ENCODE results near the gene MAPRE2. TPM values are rescaled to one million over a fixed set of nuclear protein-coding genes. Genes with fewer than 3 reads are reported as not detected.

The MAPRE2 gene
- total and polyA plus RNA-seq, 9 donors: 16.2 to 59.9 (median 27.8) TPM

DNA sequence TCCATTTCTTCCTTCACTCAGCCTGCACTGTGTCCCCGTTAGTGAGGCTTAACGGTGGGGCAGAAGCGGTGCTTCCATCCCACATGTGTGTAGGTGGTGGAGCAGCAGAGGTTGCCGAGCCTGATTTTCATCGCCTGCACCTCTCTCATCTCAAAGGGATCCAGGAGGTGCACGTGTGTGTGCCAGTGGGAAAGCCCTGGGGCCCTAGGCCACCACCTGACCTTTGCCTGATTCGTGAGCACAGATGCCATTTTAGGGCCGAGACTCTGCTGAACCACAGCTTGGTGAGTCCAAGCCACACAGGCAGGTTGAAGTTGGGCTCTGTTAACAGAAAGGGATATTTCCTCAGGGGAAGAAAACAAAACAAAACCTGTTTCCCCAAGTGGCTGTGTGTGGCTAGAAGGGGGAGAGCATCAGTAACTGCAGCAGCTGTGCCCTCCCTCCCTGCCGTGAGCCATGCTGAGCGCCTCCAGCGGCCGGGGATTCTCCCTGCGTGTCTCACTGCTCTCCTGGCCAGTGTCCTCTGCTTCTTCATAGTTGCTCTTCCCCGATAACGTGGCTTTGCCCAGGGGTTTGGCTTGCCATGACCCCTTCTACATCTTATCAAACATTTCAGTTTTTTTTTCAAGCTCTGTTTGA is 81.5 kb downstream of the MAPRE2 start:
- Histone ChIP-seq H3K4me1 (ENCODE audit: insufficient read depth) (peaks cover 4% of the 10 kb centered on the region), H3K27ac (no peak overlapping the region), H3K27me3 (no peaks in the 10 kb centered on the region), H3K4me3 (no peak overlapping the region), H3K9me3 (no peaks in the 10 kb centered on the region), H3K36me3 (no peaks in the 10 kb centered on the region)
- DNase-seq: no peak
- 85 to 86% (median 86%) methylated on average over 15 of the region's 15 CpGs for WGBS, 3 donors
- intact Hi-C loops (cut with DNase I): no loop called here
- TF ChIP-seq, protein P1, sequence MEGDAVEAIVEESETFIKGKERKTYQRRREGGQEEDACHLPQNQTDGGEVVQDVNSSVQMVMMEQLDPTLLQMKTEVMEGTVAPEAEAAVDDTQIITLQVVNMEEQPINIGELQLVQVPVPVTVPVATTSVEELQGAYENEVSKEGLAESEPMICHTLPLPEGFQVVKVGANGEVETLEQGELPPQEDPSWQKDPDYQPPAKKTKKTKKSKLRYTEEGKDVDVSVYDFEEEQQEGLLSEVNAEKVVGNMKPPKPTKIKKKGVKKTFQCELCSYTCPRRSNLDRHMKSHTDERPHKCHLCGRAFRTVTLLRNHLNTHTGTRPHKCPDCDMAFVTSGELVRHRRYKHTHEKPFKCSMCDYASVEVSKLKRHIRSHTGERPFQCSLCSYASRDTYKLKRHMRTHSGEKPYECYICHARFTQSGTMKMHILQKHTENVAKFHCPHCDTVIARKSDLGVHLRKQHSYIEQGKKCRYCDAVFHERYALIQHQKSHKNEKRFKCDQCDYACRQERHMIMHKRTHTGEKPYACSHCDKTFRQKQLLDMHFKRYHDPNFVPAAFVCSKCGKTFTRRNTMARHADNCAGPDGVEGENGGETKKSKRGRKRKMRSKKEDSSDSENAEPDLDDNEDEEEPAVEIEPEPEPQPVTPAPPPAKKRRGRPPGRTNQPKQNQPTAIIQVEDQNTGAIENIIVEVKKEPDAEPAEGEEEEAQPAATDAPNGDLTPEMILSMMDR (IDR thresholded peaks at IDR 0.05): no peak
- TF ChIP-seq EP300 (IDR thresholded peaks at IDR 0.05): no peak
- TF ChIP-seq POLR2A (IDR thresholded peaks at IDR 0.05): no peak

DNA sequence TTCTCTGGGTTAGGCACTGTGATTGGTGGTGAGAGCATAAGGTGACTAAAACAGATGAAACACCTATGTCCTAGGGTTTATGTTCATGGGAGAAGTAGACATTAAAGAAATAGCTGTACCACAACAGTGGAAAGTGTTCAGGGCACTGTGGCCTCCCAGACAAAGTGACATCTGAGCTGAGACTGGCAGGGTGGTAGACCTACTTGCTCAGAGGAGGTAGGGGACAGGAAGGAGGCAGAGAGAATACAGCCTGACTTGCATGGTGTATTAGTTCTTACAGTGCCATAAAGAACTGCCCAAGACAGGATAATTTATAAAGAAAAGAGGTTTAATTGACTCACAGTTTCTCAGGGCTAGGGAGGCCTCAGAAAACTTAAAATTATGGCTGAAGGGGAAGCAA is 82.6 kb downstream of the MAPRE2 start:
- no peaks in the 10 kb centered on the region for H3K36me3 ChIP-seq
- H3K9me3 ChIP-seq: no peaks in the 10 kb centered on the region
- intact Hi-C loops (cut with DNase I): no loop called here
- TF ChIP-seq EP300 (IDR thresholded peaks at IDR 0.05) (no peak), POLR2A (IDR thresholded peaks at IDR 0.05) (no peak)
- TF ChIP-seq, protein P1 (IDR thresholded peaks at IDR 0.05): no peak
- no peak overlapping the region for H3K27ac ChIP-seq
- no peak for DNase-seq
- no peak overlapping the region for H3K4me3 ChIP-seq
- no peaks in the 10 kb centered on the region for H3K4me1 ChIP-seq (ENCODE audit: insufficient read depth)
- H3K27me3 ChIP-seq: no peaks in the 10 kb centered on the region

DNA sequence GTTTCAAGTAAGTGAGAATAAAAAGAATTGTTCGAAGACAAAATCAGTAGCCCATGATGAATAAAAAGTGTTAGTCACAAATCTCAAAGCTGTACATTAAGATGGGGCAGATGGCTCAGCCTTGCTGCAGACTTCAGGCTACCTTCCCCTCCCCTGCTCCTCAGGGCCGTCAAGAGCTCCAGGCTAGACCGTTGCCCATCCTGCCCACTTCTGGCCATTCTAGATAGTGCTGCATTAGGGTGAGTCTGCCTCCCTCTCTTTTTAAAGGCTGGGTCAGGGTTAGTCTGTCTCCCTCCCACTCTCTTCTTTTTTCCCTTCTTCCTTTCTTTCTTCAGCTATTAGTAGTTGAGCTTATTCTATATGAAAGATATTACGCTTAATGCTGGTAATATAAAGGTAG is 86.0 kb downstream of the MAPRE2 start:
- 71 to 86% (median 81%) methylated on average over 4 of the region's 4 CpGs for WGBS, 3 donors
- H3K27me3 ChIP-seq: no peaks in the 10 kb centered on the region
- TF ChIP-seq POLR2A (IDR thresholded peaks at IDR 0.05) (no peak), EP300 (IDR thresholded peaks at IDR 0.05) (no peak)
- TF ChIP-seq, protein P1 (IDR thresholded peaks at IDR 0.05): no peak
- no peak for DNase-seq
- H3K9me3 ChIP-seq: no peaks in the 10 kb centered on the region
- H3K4me3 ChIP-seq: no peak overlapping the region
- no peaks in the 10 kb centered on the region for H3K36me3 ChIP-seq
- intact Hi-C loops (cut with DNase I): no loop called here
- H3K4me1 ChIP-seq (ENCODE audit: insufficient read depth): no peaks in the 10 kb centered on the region
- no peak overlapping the region for H3K27ac ChIP-seq

DNA sequence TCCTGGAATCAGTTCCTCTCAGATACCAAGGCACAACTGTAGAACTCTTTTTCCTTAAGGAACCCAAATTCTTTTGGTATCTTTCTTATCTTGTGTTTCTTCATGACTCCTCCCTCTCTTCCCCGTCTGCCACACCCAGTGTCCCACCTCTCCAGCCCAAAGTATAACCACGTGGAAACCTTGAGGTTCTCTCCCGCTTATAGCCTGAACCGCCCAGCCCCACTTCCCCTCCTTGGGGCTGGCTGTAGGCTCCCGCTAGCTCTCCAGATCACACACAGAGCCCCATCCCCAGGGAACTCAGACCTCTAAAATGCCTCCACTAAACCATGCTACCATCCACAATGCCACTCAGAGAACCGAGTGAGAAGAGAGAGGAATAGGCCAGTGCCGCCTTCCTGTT is 87.5 kb downstream of the MAPRE2 start:
- WGBS, 3 donors: 88 to 92% (median 90%) methylated on average over 7 of the region's 7 CpGs
- intact Hi-C loops (cut with DNase I): no loop called here
- DNase-seq: no peak
- Histone ChIP-seq H3K27ac (no peak overlapping the region), H3K4me3 (no peak overlapping the region), H3K27me3 (no peaks in the 10 kb centered on the region), H3K9me3 (no peaks in the 10 kb centered on the region), H3K4me1 (ENCODE audit: insufficient read depth) (no peaks in the 10 kb centered on the region), H3K36me3 (no peaks in the 10 kb centered on the region)
- TF ChIP-seq EP300 (IDR thresholded peaks at IDR 0.05) (no peak), POLR2A (IDR thresholded peaks at IDR 0.05) (no peak)
- TF ChIP-seq, protein P1 (IDR thresholded peaks at IDR 0.05): no peak
